Measurements from ENCODE around the gene SIPA1L2. TPM values are rescaled to one million over a fixed set of nuclear protein-coding genes. Genes with fewer than 3 reads are reported as not detected.
A peak's percentile ranks its signal among the peaks of the same experiment; 100 is the strongest.

Gene SIPA1L2, protein sequence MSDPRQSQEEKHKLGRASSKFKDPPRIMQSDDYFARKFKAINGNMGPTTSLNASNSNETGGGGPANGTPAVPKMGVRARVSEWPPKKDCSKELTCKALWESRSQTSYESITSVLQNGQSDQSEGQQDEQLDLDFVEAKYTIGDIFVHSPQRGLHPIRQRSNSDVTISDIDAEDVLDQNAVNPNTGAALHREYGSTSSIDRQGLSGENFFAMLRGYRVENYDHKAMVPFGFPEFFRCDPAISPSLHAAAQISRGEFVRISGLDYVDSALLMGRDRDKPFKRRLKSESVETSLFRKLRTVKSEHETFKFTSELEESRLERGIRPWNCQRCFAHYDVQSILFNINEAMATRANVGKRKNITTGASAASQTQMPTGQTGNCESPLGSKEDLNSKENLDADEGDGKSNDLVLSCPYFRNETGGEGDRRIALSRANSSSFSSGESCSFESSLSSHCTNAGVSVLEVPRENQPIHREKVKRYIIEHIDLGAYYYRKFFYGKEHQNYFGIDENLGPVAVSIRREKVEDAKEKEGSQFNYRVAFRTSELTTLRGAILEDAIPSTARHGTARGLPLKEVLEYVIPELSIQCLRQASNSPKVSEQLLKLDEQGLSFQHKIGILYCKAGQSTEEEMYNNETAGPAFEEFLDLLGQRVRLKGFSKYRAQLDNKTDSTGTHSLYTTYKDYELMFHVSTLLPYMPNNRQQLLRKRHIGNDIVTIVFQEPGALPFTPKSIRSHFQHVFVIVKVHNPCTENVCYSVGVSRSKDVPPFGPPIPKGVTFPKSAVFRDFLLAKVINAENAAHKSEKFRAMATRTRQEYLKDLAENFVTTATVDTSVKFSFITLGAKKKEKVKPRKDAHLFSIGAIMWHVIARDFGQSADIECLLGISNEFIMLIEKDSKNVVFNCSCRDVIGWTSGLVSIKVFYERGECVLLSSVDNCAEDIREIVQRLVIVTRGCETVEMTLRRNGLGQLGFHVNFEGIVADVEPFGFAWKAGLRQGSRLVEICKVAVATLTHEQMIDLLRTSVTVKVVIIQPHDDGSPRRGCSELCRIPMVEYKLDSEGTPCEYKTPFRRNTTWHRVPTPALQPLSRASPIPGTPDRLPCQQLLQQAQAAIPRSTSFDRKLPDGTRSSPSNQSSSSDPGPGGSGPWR (N-terminal part only)
- polyA plus RNA-seq (ENCODE audit: insufficient read length in 4 of 4), result 10 to 100 TPM; 30.4 to 40.9 (median 34.6) TPM

DNA sequence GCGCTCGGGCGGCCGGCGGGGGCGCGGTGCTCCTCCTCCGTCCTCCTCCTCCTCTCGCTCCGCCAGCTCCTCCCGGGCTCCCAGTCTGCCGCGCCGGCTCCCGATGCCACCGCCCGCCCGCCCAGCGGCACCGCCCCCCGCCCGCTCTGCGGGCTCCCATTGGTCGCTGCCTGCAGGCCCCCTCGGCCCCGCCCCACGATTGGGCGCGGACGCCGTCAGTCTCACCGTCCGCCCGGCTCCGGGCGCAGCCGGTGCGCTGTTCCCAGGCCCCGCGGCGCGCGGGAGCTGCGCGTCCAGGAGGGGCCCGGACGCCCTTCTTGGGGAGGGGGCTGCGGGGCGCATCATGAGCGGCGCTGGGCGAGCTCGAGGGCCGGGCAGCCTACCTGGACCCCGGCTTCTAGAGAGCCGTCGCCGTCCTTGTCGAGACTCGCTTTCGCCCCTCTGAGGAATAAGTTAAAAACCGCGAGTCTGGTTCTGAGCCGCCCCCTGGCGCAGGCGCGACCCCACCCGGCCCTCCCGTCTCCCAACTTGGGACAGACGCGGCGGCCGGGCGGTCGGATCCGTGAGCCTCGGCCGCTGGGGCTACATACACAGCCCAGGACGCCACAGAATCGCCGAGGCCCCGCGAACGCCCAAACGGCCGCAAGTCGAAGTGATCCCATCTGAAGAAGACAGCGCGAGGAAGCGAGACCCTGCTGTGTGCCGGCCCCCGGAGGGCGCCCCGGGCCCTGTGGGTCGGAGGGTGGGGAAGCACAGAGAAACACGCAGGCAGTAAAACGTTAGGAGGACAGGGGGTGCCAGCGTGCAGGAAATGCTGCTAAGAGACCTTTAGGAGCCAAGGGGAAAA, at the start of gene SIPA1L2:
Gene SIPA1L2 (minus strand): TSS at position 87 of the 847 bp plus-strand sequence. CDS start 114,794 bp downstream, outside the sequence.
- peak; percentile 86 to 90 (median 88) for DNase-seq (ENCODE audit: low read depth in 4 of 4, low spot score in 3 of 4)

DNA sequence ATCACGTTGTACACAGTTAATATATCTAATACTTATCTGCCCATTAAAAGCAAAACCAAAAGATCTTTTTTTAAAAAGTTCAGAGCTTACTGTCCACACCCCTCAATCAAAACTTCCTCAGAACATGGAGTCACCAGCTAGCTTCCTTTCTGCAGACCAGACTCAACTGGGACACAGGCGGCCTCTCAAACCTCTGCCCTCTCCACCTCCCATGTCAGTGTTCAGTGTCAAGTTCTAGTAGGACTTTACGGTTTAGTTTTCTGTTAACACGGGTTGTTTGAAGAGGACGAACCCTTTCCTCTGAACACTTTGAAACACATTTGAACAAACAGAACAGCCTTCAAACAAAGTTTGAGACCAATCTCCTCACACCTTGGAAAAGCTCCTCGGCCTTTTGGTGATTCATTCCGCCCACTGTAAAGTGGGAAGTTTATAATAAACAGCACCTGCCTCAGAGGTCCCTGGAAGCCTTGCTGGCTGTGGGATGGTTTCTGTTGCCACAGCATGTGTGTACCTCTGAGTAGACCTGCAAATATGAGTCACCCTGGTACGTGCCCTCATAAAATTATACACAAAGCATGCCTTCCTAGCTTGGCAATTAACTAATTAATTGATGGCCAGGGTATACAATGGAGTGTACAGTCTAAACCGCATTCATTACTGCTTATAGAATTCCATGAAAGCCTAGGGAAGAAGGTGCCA, 48.4 kb upstream of the SIPA1L2 start:
- DNase-seq (ENCODE audit: low read depth in 4 of 4, low spot score in 3 of 4), result peak in 1 of 4 donors; percentile 3

DNA sequence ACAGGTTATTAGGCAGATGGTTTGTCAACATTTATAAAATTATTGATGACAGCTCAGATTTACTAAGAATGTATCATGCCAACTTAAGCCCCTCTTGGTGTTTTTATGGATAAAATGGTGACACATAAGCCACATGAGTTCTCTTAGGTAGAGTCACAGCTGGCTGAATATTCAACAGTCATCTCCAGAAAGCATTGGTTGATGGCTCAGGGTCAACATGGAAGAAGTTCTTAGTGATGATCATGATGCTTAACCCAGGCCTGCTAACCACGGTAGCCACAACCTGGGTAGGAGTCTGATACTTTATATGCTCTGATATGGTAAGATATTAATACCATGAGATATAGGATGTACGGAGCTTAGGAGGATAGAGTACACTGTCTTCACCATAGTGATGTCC, 46.4 kb upstream of the SIPA1L2 start:
- DNase-seq (ENCODE audit: low read depth in 4 of 4, low spot score in 3 of 4), result no peak

DNA sequence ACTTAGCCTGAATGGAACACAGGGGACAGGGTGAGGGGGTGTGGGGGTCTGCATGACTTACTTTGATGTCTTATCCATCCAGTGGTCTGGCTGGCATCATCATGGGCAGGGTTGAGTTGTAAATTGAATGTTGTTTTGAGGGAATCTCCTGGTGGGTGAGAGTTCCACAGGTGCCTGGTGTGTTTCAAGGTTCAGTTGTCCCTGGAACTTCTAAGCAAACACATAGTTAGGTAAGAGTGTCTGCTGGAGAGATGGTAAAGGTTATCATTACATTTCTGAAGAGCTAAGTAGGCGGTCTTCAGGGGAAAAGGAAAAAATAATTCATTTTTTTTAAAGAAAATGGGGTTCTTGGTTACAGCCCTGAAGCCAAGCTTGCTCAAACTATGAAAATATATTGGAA, 46.0 kb upstream of the SIPA1L2 start:
- DNase-seq (ENCODE audit: low read depth in 4 of 4, low spot score in 3 of 4), result no peak

DNA sequence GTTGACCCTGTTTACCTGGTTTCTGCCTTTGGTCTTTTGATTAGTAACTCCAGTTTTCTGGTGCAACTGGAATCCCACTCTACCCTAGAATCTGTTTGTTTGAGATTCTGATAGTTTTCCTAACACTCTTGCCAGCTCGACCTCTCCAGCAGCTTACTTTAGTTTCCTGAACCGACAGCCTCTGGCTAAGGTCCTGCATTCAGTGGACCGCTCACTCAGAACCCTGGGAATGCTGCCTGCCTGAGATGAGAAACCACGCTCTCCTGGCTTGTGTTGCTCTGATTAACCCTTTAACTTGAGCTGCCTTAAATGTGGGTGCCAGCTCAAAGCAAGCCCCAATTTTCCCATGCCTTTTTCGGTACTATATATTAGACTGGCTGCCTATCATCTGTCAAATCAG, 45.3 kb upstream of the SIPA1L2 start:
- no peak for DNase-seq (ENCODE audit: low read depth in 4 of 4, low spot score in 3 of 4)

DNA sequence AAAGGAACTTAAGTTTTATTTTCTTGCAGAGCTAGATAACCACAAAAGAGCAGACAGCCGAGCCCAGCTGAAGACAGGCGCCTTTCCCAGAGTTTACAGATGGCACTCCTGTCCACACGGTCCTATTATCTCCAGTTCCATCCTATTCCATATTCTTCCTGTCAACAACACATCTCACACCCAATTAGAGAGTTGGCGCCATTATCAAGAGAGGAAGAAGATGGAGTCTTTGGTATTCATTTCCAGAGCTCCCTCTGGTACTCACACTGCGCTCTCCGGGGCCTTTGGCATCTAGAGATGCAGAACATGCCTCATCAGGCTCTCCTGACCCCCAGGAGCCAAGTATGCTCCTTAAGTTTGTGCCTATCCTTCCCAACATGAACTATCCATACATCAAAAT, 43.3 kb upstream of the SIPA1L2 start:
- no peak for DNase-seq (ENCODE audit: low read depth in 4 of 4, low spot score in 3 of 4)

DNA sequence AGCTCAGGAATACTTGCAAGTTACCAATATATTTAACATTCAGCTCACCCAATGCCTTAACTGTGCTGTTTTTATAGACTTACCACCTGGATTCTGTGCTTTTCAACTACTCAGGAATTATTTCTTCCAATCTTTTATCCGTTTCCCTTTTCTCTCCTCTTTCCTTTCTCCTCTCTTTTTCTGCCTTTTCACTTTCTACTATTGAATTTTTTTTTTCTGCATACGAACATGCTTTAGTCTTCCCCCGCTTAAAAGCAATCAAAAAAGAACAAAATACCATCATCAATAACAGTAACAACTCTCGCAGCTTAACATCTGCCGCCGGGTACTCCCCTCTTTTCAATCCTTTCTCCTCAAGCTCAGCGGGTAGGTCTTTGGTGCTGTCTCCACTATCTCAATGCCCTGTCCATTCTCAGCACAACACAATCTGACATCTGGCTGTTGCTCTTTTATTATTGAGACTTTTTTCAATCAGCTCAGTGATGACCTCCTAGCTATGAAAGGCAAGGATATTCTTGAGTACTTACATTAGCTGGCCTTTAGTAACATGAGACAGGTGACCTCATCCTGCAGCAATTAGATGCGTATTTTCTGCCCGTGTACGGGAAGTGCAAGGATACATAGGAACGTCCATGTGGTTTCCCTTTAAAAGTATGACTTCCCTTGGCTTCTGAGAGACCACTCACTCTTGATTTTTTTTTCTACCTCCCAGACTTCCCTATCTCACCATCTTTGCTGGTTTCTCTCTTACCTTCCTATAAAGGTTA, 40.2 kb upstream of the SIPA1L2 start:
- peak in 1 of 4 donors; percentile 6 for DNase-seq (ENCODE audit: low read depth in 4 of 4, low spot score in 3 of 4)

DNA sequence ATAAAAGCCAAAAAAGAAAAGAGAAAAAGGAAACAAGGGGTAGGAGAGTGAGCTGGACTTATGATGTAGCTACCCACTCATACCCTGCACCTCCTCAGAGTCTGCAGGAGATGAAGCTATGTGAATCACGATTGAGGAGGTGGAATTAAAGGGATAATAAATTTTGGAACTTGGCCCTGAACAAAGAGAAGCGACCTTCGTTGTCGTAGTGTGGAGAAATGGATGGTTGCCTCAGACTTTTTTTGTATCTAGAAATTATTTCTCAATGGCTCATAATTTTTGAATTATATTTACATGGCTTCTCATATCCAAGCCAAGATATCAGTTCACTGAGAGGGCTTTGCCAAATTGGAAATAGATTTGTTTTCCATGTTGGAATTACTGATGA, 37.8 kb upstream of the SIPA1L2 start:
- DNase-seq (ENCODE audit: low read depth in 4 of 4, low spot score in 3 of 4), result no peak

DNA sequence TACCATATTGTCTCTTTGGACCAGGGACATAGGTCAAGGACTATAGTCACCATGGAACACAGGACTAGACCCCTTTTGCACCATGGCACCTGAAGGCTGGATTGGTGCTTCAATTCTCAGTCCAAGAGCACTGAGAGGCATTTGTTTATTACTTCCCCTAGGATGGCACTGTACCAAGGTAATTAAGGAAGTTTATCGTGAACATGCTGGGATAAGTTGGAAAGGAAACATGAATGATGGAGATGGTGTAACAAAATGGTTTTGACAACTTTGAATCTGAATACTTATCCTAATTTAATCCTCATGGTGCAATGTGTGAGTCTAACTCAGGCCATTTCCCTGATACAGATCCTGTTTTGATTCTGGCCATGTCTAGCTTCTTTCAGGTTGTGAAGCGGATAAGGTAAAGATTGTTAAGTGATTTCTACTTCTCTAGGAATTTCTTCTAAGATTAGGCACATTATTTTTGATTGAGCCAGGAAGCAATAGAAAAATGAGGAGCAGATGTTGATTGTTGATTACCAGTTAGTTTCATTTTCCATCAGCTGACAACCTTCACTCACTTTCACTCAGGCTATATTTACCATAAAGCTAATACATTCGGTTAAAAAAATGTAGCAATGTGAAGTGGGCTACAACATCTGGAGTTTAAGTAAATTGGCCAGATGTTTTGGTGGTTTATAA, 37.3 kb upstream of the SIPA1L2 start:
- DNase-seq (ENCODE audit: low read depth in 4 of 4, low spot score in 3 of 4), result no peak

DNA sequence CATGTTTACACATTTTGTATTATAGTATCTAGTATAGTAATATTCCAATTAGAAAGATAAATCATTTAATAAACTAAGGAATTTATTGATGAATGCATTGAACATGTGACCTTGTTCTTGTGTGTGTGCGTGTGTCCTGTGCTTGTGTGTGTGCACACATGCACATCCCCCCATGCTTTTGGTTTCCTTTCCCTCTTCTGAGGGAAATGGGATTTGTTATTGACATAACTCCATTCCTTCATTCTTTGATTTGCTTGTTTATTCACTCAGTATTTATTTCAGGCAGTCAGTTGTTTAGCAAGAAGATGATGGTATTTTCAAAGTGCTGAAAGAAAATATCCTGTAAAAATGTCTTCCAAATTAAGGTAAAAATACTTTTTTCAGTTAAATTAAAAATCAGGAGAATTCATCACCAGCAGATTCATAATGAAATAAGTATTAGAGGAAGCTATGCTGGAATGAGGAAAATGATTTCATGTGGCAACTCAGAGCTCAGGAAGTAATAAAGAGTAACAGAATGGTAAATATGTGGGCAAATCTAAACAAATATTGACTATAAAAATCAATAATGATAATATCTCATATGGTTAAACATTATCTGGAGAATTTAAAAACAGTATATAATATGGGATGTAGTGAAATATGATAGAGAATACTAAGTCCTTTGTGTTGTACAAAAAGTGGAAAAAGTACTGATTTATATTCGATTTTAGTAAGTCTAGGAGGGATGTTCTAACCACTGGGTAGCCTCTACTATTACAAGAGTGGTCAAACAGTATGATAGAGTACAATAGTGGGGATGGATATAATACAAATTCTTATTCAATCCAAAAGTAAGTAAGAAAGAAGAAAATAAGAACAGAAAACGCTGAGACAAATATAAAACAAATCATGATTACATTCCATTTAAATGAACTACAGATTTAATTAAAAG, 35.2 kb upstream of the SIPA1L2 start:
- no peak for DNase-seq (ENCODE audit: low read depth in 4 of 4, low spot score in 3 of 4)

DNA sequence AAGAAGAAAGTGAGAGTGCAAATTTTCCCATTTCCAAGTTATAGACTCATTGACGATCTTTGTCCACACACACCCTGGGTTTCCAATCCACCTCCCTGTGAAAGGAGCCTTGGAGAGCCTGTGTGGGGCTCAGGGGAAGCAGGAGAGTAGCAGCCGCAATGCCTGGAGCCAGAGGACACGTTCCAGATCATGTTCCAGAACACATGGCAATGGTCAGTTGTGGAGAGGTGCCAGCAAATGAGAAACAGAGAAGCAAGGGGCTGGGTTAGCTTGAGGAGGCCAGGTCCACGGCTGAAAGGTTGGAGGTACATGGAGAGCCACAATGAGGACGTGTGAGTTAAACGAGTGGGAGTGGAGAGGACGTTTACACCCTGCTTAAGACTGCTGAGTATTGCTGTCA, 33.0 kb upstream of the SIPA1L2 start:
- DNase-seq (ENCODE audit: low read depth in 4 of 4, low spot score in 3 of 4), result no peak

DNA sequence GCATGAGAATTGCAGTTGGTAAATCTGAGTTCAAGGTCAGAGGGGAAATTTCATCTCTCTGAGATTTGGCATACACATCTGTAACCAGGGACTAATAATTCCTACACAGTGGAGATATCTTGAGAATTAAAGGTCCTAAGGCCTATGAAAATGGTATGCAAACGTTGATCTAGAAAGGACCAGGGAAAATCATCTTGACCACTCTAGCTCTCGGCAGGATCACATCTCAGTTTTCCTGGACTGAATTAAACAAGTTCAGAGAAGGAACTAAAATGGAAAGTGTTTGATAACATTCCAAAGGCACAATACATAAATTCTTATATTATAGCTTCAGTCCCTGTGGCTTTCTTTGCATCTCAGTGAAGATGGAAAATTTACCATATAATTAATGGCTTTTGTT, 28.5 kb upstream of the SIPA1L2 start:
- no peak for DNase-seq (ENCODE audit: low read depth in 4 of 4, low spot score in 3 of 4)

DNA sequence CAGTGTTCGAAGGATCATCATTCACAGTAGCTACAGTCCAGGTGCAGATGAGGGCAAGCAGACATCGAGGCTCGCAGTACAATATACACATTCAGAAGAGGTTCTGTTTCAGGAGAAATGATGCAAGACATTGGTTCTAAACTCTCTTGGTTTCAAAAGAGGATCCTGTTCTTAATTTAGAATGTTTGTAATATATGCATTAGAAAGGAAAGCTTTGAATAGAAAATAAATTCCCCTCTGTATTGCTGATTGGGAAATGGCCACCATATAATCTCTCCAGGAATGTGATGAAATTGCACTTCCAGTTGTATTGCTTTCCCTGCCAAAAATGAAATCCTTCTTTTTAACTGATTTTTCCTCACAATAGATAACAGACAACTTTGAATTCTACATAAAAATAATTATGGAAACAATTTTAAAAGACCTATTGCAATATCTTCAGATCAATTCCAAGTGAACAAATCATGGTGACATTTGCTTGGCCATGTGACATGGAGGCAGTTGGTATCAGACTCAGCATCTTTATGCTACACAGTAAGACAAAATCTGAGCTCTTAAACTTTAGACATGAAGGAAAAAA, 27.6 kb upstream of the SIPA1L2 start:
- DNase-seq (ENCODE audit: low read depth in 4 of 4, low spot score in 3 of 4), result no peak

DNA sequence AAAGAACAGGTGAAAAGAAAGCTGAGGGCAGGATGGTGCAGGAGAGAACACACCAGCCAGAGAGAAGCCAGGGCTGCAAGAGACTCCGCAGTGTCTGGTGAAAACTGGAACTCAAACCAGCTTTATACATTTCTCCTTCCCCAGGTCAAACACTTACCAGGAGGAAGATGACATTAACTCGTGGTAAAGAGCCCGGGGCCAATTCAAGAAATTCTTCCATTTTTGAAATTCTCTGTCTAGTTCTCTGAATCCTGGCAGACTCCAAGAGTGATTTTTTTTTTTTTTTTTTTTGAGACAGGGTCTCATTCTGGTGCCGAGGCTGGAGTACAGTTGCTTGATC, 25.8 kb upstream of the SIPA1L2 start:
- no peak for DNase-seq (ENCODE audit: low read depth in 4 of 4, low spot score in 3 of 4)

DNA sequence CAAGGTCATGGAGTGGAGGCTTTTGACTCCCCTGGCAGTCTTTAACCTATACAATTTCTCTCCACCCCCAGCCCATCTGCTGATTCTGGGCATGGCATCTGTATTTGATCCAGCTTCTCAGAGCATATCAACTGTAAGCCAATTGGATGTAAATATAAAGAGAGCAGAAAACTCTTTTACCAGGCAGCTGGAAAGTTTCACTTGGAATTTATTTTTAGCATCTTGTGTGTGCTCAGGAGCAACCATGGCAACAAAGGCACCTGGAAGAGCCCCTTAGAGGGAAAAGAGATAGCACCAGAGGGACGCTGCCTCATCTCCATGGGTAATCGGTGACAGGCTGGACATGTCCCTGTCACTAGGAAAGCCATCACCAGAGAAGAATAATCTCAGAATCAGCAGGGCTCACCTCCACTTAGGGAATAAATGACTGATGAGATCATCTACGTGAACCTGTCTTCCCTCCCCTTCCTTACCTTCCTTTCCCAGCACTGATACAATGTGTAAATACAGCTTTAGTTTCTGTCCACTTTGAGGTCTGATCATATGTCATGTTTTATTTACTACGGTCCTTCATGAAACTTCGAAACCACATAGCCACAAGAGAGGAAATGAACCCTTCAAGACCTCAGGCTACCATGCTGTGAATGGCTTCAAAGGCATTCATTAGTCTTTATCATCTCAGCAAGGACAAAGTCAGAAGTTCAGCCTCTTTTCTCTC, 25.3 kb upstream of the SIPA1L2 start:
- DNase-seq (ENCODE audit: low read depth in 4 of 4, low spot score in 3 of 4), result peak in 1 of 4 donors; percentile 7

DNA sequence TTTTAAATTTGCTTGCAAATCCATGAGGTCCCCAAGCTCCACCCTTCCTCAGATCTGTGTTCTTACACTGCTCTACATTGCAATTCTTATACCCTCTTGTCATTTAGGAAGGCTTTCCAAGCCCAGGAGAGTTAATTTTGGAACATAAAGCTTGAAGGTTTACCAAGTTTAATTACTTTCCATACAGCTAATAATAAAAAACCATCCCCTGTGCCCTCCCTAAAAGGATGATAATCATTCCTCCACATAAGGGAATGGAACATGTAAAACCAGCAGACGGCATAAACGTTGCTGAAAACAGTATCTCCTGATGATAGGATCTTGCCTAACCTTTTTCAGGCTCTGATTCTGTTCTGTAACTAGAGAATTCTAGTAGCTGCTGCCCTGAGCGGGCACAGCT, 23.9 kb upstream of the SIPA1L2 start:
- no peak for DNase-seq (ENCODE audit: low read depth in 4 of 4, low spot score in 3 of 4)
